Kidney tubule cell (primary cell): ENCODE measurements around the gene EDEM1.
"Not testable (repeated sequence)": the region's sequence is repeated elsewhere in the genome, so short reads cannot be mapped to it uniquely, and the experiment has no call there.

Source experiments
- DNase-seq: peaks from one replicate; pipeline ENCODE4 v3.0.0-alpha.2; 2018; ENCODE audit warnings: low spot score

The EDEM1 gene

GRCh38 chr3:5187156-5187919, at the start of gene EDEM1:
EDEM1 (plus strand) TSS chr3:5187707; CDS start chr3:5187806, 99 bp downstream.
- peak; percentile 97 for DNase-seq

DNA sequence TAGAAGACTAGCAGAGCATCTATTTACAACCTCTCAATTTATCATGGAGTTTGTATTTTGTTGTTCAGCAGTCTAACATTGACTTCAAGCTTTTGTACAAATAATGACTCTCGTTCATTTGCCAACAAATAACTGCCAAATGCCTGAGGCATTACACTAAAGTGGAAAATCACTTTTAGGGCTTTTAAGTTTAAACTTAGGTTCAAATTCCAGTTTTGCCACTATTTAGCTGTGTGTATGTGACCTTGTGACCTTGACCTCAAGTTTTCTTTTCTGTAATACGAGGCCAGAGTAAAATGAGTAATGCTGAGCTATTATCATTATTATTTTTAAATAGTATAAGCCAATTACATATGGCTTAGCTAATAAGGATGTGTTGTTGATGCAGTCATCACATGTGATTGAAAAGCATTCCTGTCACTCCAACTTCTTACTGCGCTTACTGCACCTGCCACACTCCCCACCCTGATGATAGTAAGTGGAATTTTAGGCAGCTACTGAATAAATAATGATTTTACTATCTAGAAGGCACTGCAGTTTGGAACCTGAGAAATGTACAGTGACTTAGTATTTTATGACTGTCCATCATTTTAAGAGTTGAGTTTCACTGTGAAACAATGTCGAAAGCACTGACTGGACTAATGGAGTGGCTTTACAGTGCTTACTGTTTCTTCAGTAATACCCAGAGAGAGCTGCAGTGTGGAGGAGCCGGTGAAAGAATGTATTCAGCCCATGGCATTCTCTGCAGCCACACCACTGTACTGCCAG, 49.1 kb upstream of the EDEM1 start:
- no peak for DNase-seq

DNA sequence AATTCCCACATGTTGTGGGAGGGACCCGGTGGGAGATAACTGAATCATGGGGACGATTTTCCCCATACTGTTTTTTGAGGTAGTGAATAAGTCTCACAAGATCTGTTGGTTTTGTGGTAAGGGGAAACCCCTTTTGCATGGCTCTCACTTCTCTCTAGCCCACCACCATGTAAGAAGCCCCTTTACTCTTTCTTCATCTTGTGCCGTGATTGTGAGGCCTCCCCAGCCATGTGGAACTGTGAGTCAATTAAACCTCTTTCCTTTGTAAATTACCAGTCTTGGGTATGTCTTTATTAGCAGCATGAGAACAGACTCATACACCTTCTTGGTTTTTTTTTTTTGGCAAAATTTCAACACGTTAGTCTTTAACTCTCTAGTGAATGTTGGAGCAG, 47.3 kb upstream of the EDEM1 start:
- DNase-seq = peak; percentile 53

DNA sequence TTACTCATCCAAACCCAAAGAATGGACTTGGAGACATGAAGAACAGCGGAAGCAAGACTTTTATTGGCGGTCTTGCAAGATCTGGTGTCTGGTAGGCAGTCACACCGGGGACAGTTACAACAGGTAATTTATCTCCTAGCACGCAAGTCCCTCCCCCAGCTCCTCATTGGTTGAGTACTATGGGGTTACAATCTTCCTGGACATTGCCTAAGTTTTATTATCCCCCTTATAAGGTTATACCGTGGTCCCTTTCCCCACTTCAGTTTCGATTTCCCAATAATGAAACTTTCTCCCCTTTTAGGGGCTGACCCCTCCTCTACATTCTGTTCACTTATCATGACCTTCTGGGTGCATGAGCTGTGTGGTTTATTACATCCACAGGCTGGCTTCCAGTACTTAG, 46.7 kb upstream of the EDEM1 start:
- DNase-seq = no peak

DNA sequence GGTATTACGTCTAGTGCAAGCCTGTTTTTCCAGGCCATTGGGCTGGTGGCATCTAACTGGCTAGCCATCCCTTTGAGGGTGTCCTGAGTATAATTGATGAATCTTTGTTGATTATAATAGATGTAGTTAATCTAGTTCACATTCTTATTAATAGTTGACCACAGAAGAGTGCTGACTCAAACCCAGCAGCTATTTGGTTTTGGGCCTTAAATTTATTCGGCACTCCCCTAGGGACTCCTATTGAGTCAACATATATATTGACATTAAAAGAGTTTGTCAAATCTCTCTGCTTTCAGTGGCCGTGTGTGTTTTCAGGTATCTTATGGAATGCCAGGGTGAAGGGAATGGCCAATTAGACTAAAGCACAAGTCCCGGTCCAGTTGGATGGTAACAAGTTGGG, 45.7 kb upstream of the EDEM1 start:
- no peak for DNase-seq

- no peak for DNase-seq
Measured at GRCh38 chr3:5143464-5143863, 44.0 kb upstream of the EDEM1 start.

DNA sequence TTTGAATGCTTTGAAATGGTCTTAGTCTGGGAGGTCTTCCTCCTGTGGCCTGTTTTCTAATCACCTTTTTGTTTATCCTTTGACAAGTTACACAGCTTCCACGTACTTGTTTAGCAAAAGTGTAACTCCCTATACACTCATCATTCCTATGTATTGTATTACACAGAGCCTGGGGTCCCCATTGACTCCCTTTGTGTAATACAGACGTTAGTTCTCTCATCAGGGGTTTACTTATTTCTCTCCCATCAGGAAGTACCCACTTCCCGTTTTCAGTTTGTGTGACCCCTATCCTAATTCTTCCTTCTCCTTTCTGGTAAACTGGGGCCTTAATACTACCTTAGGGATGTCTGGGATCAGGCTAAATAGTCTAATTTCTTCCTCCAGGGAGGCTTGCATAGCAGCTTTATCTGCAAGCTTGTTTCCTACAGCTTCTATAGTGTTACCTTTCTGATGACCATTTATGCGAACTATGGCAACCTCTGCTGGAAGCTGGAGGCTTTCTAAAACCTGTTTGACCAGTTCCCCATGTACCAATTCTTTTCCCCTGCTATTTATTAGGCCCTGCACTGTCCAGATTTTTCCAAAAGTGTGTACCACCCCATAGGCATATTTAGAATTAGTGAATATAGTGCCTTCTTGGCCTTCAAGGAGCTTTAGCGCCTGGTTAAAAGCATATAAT, 43.1 kb upstream of the EDEM1 start:
- no peak for DNase-seq

DNA sequence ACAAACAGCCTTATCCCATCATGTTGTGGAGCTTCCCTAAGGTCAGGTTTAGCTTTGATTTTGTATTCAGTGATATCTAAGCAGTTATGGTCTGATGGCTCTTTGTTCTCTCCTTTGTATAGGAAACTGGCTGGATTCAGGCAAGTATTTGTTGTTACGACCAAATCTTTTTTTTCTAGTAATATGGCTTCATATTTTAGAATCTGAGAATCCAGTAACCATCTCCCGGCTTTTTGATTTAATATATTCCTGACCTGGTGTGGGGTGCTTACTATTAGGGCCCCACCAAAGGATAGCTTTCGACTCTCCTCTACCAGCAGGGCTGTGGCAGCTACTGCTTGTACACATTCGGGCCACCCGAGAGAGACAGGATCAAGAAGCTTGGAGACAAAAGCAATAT, 42.4 kb upstream of the EDEM1 start:
- no peak for DNase-seq

DNA sequence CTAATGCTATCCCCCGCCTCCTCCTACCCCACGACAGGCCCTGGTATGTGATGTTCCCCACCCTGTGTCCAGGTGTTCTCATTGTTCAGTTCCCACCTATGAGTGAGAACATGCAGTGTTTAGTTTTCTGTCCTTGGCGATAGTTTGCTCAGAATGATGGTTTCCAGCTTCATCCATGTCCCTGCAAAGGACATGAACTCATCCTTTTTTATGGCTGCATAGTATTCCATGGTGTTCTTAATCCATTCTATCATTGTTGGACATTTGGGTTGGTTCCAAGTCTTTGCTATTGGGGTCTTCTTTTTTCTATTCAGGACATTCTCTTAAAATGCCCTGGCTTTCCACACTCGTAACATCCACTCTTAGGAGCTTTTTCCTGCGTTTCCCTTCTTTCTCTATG, 40.4 kb upstream of the EDEM1 start:
- not testable (repeated sequence) for DNase-seq

DNA sequence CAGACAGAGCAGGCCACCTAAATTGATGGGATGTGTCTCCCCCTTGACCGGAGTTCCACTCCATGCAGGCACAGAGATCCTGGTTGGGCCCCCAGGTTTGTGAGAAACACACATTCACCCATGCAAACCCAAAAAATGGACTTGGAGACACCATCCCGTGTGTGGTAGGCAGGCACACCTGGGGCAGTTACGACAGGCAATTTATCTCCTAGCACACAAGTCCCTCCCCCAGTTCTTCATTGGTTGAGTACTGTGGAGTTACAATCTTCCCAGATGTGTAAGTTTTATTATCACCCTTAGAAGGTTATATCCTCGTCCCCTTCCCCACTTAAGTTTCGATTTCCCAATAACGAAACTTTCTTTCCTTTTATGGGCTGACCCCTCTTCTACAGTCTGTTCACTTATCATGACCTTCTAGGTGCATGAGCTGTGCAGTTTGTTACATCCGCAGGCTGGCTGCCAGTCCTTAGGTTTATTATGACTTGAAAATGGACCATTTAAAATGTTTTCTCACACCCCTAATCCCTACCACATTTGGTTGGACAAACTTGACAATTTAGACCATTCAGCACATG, 38.1 kb upstream of the EDEM1 start:
- no peak for DNase-seq

- no peak for DNase-seq
Measured at GRCh38 chr3:5151586-5151985, 35.9 kb upstream of the EDEM1 start.

GRCh38 chr3:5153074-5153473, 34.4 kb upstream of the EDEM1 start:
- DNase-seq = no peak

DNA sequence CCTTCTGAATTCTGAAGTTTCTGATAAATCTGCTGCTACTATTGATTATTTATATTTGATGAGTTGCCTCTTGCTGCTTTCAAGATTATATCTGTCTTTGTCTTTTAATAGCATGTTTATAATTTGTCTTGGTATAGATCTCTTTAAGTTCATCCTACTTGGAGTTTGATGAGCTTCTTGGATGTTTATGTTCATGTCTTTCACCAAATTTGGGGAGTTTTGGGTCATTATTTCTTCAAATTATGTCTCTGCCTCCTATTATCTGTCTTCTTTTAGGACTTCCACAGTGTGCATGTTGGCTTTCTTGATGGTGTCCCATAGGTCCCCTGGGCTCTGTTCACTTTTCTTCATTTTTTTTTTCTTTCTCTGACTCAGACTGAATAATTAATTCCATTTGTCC, 32.3 kb upstream of the EDEM1 start:
- no peak for DNase-seq

- DNase-seq = no peak
Measured at GRCh38 chr3:5160321-5160720, 27.2 kb upstream of the EDEM1 start.

- DNase-seq = no peak
Measured at GRCh38 chr3:5160940-5161858, 26.3 kb upstream of the EDEM1 start.

DNA sequence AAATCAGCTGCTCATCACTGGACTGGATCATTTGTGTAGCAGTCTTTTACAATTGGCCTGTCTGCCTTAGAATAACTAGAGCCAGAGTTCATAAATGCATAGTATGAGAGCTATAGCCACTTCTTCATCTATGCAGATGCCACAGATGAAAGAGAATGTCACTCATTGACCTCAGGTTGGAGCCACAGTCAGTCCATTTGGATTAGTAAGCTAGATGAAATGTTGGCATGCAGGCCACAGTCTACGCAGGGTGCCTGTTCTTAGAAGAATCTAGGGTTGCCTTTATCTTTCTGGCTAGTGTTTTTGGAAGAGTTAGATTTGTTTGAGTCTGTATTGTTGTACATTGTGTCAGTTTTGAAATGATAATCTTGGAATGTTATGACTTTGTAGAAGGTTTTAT, 25.4 kb upstream of the EDEM1 start:
- peak; percentile 78 for DNase-seq

DNA sequence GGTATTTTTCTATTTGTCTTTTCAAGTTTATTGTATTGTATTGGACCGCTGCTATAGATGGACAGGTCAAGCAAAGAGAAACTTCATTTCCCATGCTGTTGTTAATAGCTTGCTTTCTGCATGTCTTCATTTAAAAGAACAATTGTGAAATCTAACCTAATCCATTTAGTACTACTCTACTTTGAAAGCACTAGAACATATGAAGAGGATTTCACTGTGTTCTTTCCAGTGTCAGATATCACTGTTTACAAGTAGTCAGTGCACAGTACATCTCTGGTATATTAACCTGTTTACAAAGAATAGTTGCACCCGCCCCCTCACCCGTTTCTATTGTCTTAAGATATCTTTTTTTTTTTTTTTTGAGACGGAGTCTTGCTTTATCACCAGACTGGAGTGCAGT, 21.8 kb upstream of the EDEM1 start:
- DNase-seq = no peak

- no peak for DNase-seq
Measured at GRCh38 chr3:5166846-5167245, 20.7 kb upstream of the EDEM1 start.

DNA sequence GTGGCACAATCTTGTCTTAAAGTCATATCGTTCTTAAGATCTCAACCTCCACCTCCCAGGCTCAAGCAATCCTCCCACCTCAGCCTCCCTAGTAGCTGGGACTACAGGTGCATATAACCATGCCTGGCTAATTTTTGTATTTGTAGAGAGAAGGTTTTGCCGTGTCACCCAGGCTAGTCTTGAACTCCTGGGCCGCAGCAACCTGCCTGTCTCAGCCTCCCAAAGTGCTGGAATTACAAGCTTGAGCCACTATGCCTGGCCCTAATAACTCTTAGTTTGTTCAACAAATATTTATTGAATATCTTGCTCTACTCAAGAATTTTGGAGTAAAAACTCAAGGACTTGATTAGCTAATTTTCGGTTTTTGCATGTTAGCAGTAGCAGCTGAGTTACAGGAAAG, 19.4 kb upstream of the EDEM1 start:
- DNase-seq = no peak

- DNase-seq = no peak
Measured at GRCh38 chr3:5169807-5170206, 17.7 kb upstream of the EDEM1 start.

- DNase-seq = no peak
Measured at GRCh38 chr3:5170975-5171374, 16.5 kb upstream of the EDEM1 start.

- no peak for DNase-seq
Measured at GRCh38 chr3:5172018-5172417, 15.5 kb upstream of the EDEM1 start.
